H1 (cell line): Measurements from ENCODE around the gene CNPY3. TPM values are rescaled to one million over a fixed set of nuclear protein-coding genes. Genes with fewer than 3 reads are reported as not detected.
"Not testable (repeated sequence)": the region's sequence is repeated elsewhere in the genome, so short reads cannot be mapped to it uniquely, and the experiment has no call there.

Experiments used
- CTCF ChIA-PET: fragments of 300-600 bp; sonication (Branson Sonifier 250); formaldehyde crosslinking; loops from one replicate; lab custom pipeline; 2021; ENCODE audit not compliant: partially characterized antibody; lab: Charles Lee
- POLR2A ChIA-PET: fragments of 300-600 bp; sonication (Branson Sonifier 250); formaldehyde crosslinking; loops from one replicate; lab custom pipeline; 2021; ENCODE audit warnings: inconsistent platforms; ENCODE audit not compliant: partially characterized antibody; lab: Charles Lee
- DNase-seq, 2 experiments: peaks; one replicate each; pipeline versions ENCODE4 v3.0.0 to v3.0.0-alpha.2; 2010 to 2022; ENCODE audit warnings: low spot score in 2 of 2, low read depth in 1 of 2, mixed read lengths in 1 of 2
- FAIRE-seq: peaks from 2 replicates; lab custom pipeline; 2011; peaks lifted over from hg19 to GRCh38; lab: Jason Lieb, UNC
- H2AFZ ChIP-seq: 2 replicates; pipeline ENCODE4 v1.8.1; 2012; ENCODE audit warnings: low read length, inconsistent platforms
- H2AK5ac ChIP-seq: 2 replicates; pipeline ENCODE4 v1.6.1; 2013; ENCODE audit warnings: low read depth, low read length
- H2BK120ac ChIP-seq: replicated peaks from 2 replicates; pipeline ENCODE3; 2013; ENCODE audit warnings: low read depth, low read length, inconsistent platforms
- H2BK12ac ChIP-seq: 2 replicates; pipeline ENCODE4 v1.6.1; 2013; ENCODE audit warnings: low read depth, low read length
- H2BK15ac ChIP-seq: 2 replicates; pipeline ENCODE4 v1.6.1; 2013; ENCODE audit warnings: low read length
- H2BK20ac ChIP-seq: 2 replicates; pipeline ENCODE4 v1.6.1; 2013; ENCODE audit warnings: low read length
- H2BK5ac ChIP-seq: 2 replicates; pipeline ENCODE4 v1.6.1; 2013; ENCODE audit warnings: low read depth, low read length
- H3K14ac ChIP-seq: 2 replicates; pipeline ENCODE4 v1.6.1; 2013; ENCODE audit warnings: inconsistent platforms; ENCODE audit not compliant: insufficient read length
- H3K18ac ChIP-seq: 2 replicates; pipeline ENCODE4 v1.6.1; 2013; ENCODE audit warnings: low read length; ENCODE audit errors: extremely low read depth
- H3K23ac ChIP-seq: 2 replicates; pipeline ENCODE4 v1.6.1; 2013; ENCODE audit warnings: inconsistent platforms; ENCODE audit not compliant: insufficient read length
- H3K23me2 ChIP-seq: 2 replicates; pipeline ENCODE4 v1.6.1; 2013; ENCODE audit warnings: low read depth, low read length
- H3K27ac ChIP-seq: 2 replicates; pipeline ENCODE4 v1.6.1; 2011; ENCODE audit warnings: low read depth, low read length, inconsistent platforms
- H3K27me3 ChIP-seq, 4 experiments: replicated peaks in 1 of 4; 1 replicate in 1 of 4; 2 replicates in 3 of 4; pipeline versions ENCODE4 v1.6.1 to v1.8.1; 2011 to 2013; ENCODE audit warnings: low read length in 3 of 4, mild to moderate bottlenecking in 3 of 4, inconsistent platforms in 2 of 4, mixed read lengths in 2 of 4, moderate library complexity in 1 of 4; ENCODE audit not compliant: control insufficient read depth in 3 of 4, insufficient read depth in 3 of 4; ENCODE audit errors: extremely low read depth in 1 of 4
- H3K36me3 ChIP-seq, 4 experiments: 2 replicates each; pipeline versions ENCODE4 v1.6.1 to v1.8.1; 2011 to 2013; ENCODE audit warnings: mild to moderate bottlenecking in 4 of 4, low read length in 3 of 4, moderate library complexity in 2 of 4, control low read depth in 1 of 4, inconsistent platforms in 1 of 4; ENCODE audit not compliant: insufficient read depth in 4 of 4, control insufficient read depth in 2 of 4
- H3K4ac ChIP-seq: replicated peaks from 2 replicates; pipeline ENCODE3; 2013; ENCODE audit warnings: low read length, low read depth, mixed read lengths, inconsistent platforms; ENCODE audit not compliant: insufficient read length
- H3K4me1 ChIP-seq, 4 experiments: replicated peaks in 1 of 4; 1 replicate in 1 of 4; 2 replicates in 3 of 4; pipeline versions ENCODE4 v1.6.1 to v1.8.1; 2011 to 2013; ENCODE audit warnings: low read length in 3 of 4, inconsistent platforms in 2 of 4, mixed read lengths in 1 of 4; ENCODE audit not compliant: insufficient read depth in 4 of 4, control insufficient read depth in 3 of 4
- H3K4me2 ChIP-seq, 2 experiments: 2 replicates each; pipeline versions ENCODE4 v1.6.1 to v1.8.1; 2011 to 2013; ENCODE audit warnings: low read depth in 2 of 2, low read length in 2 of 2, control low read depth in 1 of 2, inconsistent platforms in 1 of 2, mild to moderate bottlenecking in 1 of 2; ENCODE audit not compliant: insufficient read depth in 1 of 2
- H3K4me3 ChIP-seq, 4 experiments: fragments of 200-600, 300-600 bp in 1 of 4; sonication (generic), shearing (Covaris generic), sonication (Bioruptor Twin) in 1 of 4; 2 replicates each; pipeline versions ENCODE4 v1.5.1 to v1.8.1; 2011 to 2016; ENCODE audit warnings: low read length in 4 of 4, low read depth in 3 of 4, control low read depth in 2 of 4, inconsistent platforms in 2 of 4, mild to moderate bottlenecking in 2 of 4, mixed read lengths in 1 of 4, moderate library complexity in 1 of 4; ENCODE audit not compliant: insufficient read depth in 2 of 4; ENCODE audit errors: extremely low read depth in 1 of 4
- H3K56ac ChIP-seq: replicated peaks from 2 replicates; pipeline ENCODE3; 2013; ENCODE audit warnings: low read depth, mild to moderate bottlenecking, mixed read lengths, low read length, inconsistent platforms; ENCODE audit not compliant: insufficient read length
- H3K79me1 ChIP-seq: 2 replicates; pipeline ENCODE4 v1.6.1; 2013; ENCODE audit warnings: low read depth, low read length, control low read depth
- H3K79me2 ChIP-seq, 2 experiments: 2 replicates each; pipeline versions ENCODE4 v1.6.1 to v1.8.1; 2012 to 2013; ENCODE audit warnings: low read length in 2 of 2, mild to moderate bottlenecking in 2 of 2, inconsistent platforms in 1 of 2; ENCODE audit not compliant: insufficient read depth in 2 of 2, control insufficient read depth in 1 of 2
- H3K9ac ChIP-seq, 4 experiments: replicated peaks in 1 of 4; 1 replicate in 1 of 4; 2 replicates in 3 of 4; pipeline versions ENCODE4 v1.6.1 to v1.8.1; 2011 to 2013; ENCODE audit warnings: low read depth in 3 of 4, low read length in 3 of 4, control low read depth in 2 of 4, mild to moderate bottlenecking in 2 of 4, moderate library complexity in 2 of 4, inconsistent platforms in 1 of 4; ENCODE audit errors: extremely low read depth in 1 of 4
- H3K9me3 ChIP-seq, 2 experiments: 2 replicates each; pipeline versions ENCODE4 v1.6.1 to v1.8.1; 2012 to 2013; ENCODE audit warnings: mild to moderate bottlenecking in 2 of 2, moderate library complexity in 2 of 2, control low read depth in 1 of 2, inconsistent platforms in 1 of 2, low read depth in 1 of 2, low read length in 1 of 2, mixed read lengths in 1 of 2; ENCODE audit not compliant: insufficient read depth in 2 of 2
- H4K20me1 ChIP-seq, 2 experiments: replicated peaks in 1 of 2; 2 replicates each; pipeline versions ENCODE3 to v1.8.1; 2011 to 2013; ENCODE audit warnings: inconsistent platforms in 2 of 2, low read length in 2 of 2, mild to moderate bottlenecking in 1 of 2; ENCODE audit not compliant: insufficient read depth in 2 of 2, control insufficient read depth in 1 of 2
- H4K5ac ChIP-seq: 2 replicates; pipeline ENCODE4 v1.6.1; 2013; ENCODE audit warnings: low read length, low read depth, mixed read lengths, inconsistent platforms; ENCODE audit not compliant: insufficient read length
- H4K8ac ChIP-seq: 2 replicates; pipeline ENCODE4 v1.8.0; 2013; ENCODE audit warnings: mild to moderate bottlenecking, moderate library complexity, low read length, inconsistent platforms; ENCODE audit not compliant: insufficient read depth; ENCODE audit errors: extremely low read depth
- H4K91ac ChIP-seq: replicated peaks from 2 replicates; pipeline ENCODE3; 2013; ENCODE audit warnings: low read length, mixed read lengths, inconsistent platforms; ENCODE audit not compliant: insufficient read length
- WGBS, 2 experiments: shearing (Covaris generic) in 1 of 2; methylation state at CpG; one replicate each; pipeline versions ENCODE4 v1.1.6 to v1.1.7; 2013 to 2015; ENCODE audit warnings: low lambda C conversion rate in 2 of 2, mixed read lengths in 2 of 2, inconsistent platforms in 1 of 2, low coverage in 1 of 2, missing lambda C conversion rate in 1 of 2; ENCODE audit not compliant: insufficient replicate concordance in 2 of 2, insufficient coverage in 1 of 2, insufficient read length in 1 of 2; ENCODE audit errors: extremely low coverage in 1 of 2, missing lambda C conversion rate in 1 of 2; 5-methylcytosine and 5-hydroxymethylcytosine counted together
- polyA plus RNA-seq, 7 experiments: library from polyadenylated mRNA; depleted of rRNA in 3 of 7; stranded (reverse) in 5 of 7; unstranded in 2 of 7; fragments of >200 nt in 5 of 7; fragments of 200-250 nt in 2 of 7; gene quantifications; 1 replicate in 5 of 7; 2 replicates in 1 of 7; 4 replicates in 1 of 7; pipeline versions ENCODE4 v1.2.1 to v1.2.3, GENCODE V29; 2011 to 2013; ENCODE audit warnings: missing spikeins in 2 of 7, mixed read lengths in 2 of 7
- total RNA-seq: library from RNA; stranded (reverse); fragmentation: NEBNext Ultra II Directional; extraction: Animal tissue kit (Norgen Biotek cat#: 25700); gene quantifications from 2 replicates; pipeline ENCODE4 v1.2.1, GENCODE V29; 2021

CNPY3 gene
- total and polyA plus RNA-seq, 2 of the 8 experiments (the other 6 are each of a cell fraction or from before 2014, with no cell fraction given) = 49.6 to 64.5 TPM

DNA sequence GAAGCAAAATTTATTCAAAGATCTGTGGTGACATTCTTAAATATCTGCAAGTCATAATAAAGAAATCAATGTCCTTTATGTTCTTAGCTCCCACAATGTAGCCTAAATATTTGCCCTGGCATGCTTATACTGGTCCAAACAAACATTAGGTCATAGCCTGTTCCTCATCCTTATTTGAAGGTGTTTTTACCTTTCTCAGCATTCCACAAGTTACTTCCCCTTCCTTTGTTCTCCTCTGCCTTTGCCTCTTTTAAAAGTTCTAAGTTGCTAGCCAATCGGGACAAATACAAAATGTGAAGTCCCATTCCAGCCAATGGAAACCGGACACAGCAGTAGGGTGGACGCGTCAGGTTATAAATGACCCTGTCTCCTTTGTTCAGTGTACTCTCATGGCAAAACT, 25.1 kb downstream of the CNPY3 start:
- not testable (repeated sequence) for H2AFZ ChIP-seq, H3K4me1 ChIP-seq, FAIRE-seq, H2AK5ac ChIP-seq, H3K9ac ChIP-seq, H2BK12ac ChIP-seq, H4K5ac ChIP-seq, H2BK5ac ChIP-seq, H3K4me2 ChIP-seq, H4K20me1 ChIP-seq, H3K79me2 ChIP-seq, H2BK120ac ChIP-seq, H2BK15ac ChIP-seq, H3K4ac ChIP-seq, H3K27ac ChIP-seq, H2BK20ac ChIP-seq, H3K36me3 ChIP-seq, H4K8ac ChIP-seq, H3K79me1 ChIP-seq, H3K27me3 ChIP-seq, H3K23me2 ChIP-seq, H3K4me3 ChIP-seq, H3K18ac ChIP-seq, H3K23ac ChIP-seq, DNase-seq, H3K14ac ChIP-seq, H4K91ac ChIP-seq, H3K9me3 ChIP-seq, H3K56ac ChIP-seq
- ChIA-PET POLR2A (interaction anchor here (0.9 to 1.5 kb wide), 3 partner anchors 9 to 24 kb away, joined by 4 to 6 read pairs (median 4); no protein-coding TSS in a partner anchor), CTCF (interaction anchor here (1.2 to 2.6 kb wide), 2 partner anchors 10 to 56 kb away, joined by 3 to 7 read pairs; no protein-coding TSS in a partner anchor)
- WGBS, 2 experiments = 86% methylated on average over 4 of the region's 4 CpGs; no CpG with 5 or more reads in 1 of the 2 experiments
